ENCODE results near the gene ST7. TPM values are rescaled to one million over a fixed set of nuclear protein-coding genes. Genes with fewer than 3 reads are reported as not detected.

ST7 gene
- total and polyA plus RNA-seq, 7 donors = 5.3 to 37.7 (median 19.0) TPM

DNA sequence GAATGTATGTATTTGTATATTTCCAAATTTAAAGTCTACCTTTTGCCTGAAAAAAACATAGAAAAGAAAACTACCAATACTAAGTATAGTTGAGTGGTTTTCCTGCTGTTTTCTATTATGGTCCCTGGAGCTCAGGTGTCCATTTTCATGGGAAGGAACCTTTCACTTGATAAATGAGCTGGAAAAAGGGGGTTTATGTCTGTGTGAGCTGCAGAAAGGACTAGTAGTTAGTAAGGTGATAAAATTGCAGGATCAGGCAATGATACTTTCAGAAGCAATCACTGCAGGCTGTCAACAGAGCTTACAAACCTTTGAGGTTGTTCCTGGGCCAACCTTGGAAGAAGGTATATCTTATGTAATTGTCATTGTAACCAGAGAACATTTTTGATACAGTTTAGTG lies 48.0 kb downstream of the ST7 start:
- Histone ChIP-seq H3K27ac (no peak overlapping the region), H3K36me3 (no peaks in the 10 kb centered on the region), H3K4me1 (peaks cover 0 to 23% (median 9%) of the 10 kb centered on the region in 4 donors), H3K4me3 (no peak overlapping the region), H3K9me3 (peaks cover 0 to 1% (median 0%) of the 10 kb centered on the region in 4 donors), H3K27me3 (no peaks in the 10 kb centered on the region)
- TF ChIP-seq POLR2AphosphoS5 (IDR thresholded peaks at IDR 0.05) (no peak), POLR2A (IDR thresholded peaks at IDR 0.05) (no peak)
- TF ChIP-seq, protein P1, sequence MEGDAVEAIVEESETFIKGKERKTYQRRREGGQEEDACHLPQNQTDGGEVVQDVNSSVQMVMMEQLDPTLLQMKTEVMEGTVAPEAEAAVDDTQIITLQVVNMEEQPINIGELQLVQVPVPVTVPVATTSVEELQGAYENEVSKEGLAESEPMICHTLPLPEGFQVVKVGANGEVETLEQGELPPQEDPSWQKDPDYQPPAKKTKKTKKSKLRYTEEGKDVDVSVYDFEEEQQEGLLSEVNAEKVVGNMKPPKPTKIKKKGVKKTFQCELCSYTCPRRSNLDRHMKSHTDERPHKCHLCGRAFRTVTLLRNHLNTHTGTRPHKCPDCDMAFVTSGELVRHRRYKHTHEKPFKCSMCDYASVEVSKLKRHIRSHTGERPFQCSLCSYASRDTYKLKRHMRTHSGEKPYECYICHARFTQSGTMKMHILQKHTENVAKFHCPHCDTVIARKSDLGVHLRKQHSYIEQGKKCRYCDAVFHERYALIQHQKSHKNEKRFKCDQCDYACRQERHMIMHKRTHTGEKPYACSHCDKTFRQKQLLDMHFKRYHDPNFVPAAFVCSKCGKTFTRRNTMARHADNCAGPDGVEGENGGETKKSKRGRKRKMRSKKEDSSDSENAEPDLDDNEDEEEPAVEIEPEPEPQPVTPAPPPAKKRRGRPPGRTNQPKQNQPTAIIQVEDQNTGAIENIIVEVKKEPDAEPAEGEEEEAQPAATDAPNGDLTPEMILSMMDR (IDR thresholded peaks at IDR 0.05) = no peak
- intact Hi-C loops (cut with DNase I) = no loop called here
- no peak for DNase-seq

- no peaks in the 10 kb centered on the region for H3K36me3 ChIP-seq
- no peak for DNase-seq
- TF ChIP-seq POLR2AphosphoS5 (IDR thresholded peaks at IDR 0.05) (no peak), EP300 (IDR thresholded peaks at IDR 0.05) (no peak), POLR2A (IDR thresholded peaks at IDR 0.05) (no peak)
- TF ChIP-seq, protein P1 (IDR thresholded peaks at IDR 0.05) = no peak
- peaks cover 0 to 39% (median 21%) of the 10 kb centered on the region in 4 donors for H3K4me1 ChIP-seq
- intact Hi-C loops (cut with DNase I) = no loop called here
- no peak overlapping the region for H3K27ac ChIP-seq
- WGBS, 2 donors = 87 to 94% methylated on average over 1 of the region's 1 CpG
- no peak overlapping the region for H3K4me3 ChIP-seq
- H3K27me3 ChIP-seq = no peaks in the 10 kb centered on the region
- H3K9me3 ChIP-seq = no peaks in the 10 kb centered on the region
Observed at GRCh38 chr7:117004899-117005298, 51.6 kb downstream of the ST7 start.

GRCh38 chr7:117005449-117005848 lies 52.1 kb downstream of the ST7 start:
- 90 to 93% methylated on average over 2 of the region's 2 CpGs for WGBS, 2 donors
- H3K4me1 ChIP-seq = peaks cover 0 to 45% (median 26%) of the 10 kb centered on the region in 4 donors
- no peak overlapping the region for H3K4me3 ChIP-seq

GRCh38 chr7:117006907-117007684 lies 53.8 kb downstream of the ST7 start:
- intact Hi-C loops (cut with DNase I) = no loop called here
- no peaks in the 10 kb centered on the region for H3K36me3 ChIP-seq
- no peak for DNase-seq
- H3K27ac ChIP-seq = peak overlapping the region in 1 of 4 donors; percentile 16
- no peaks in the 10 kb centered on the region for H3K27me3 ChIP-seq
- H3K4me1 ChIP-seq = peaks cover 0 to 58% (median 31%) of the 10 kb centered on the region in 4 donors
- H3K9me3 ChIP-seq = no peaks in the 10 kb centered on the region
- TF ChIP-seq POLR2A (IDR thresholded peaks at IDR 0.05) (no peak), EP300 (IDR thresholded peaks at IDR 0.05) (no peak), POLR2AphosphoS5 (IDR thresholded peaks at IDR 0.05) (no peak)
- TF ChIP-seq, protein P1 (IDR thresholded peaks at IDR 0.05) = no peak
- no peak overlapping the region for H3K4me3 ChIP-seq
- WGBS, 2 donors = 80 to 94% methylated on average over 5 of the region's 5 CpGs

More at GRCh38 chr7:117005449-117005848, 52.1 kb downstream of the ST7 start:
- Histone ChIP-seq H3K36me3 (no peaks in the 10 kb centered on the region), H3K9me3 (no peaks in the 10 kb centered on the region), H3K27ac (no peak overlapping the region), H3K27me3 (no peaks in the 10 kb centered on the region)
- intact Hi-C loops (cut with DNase I) = no loop called here
- DNase-seq = no peak
- TF ChIP-seq, protein P1 (IDR thresholded peaks at IDR 0.05) = no peak
- TF ChIP-seq POLR2AphosphoS5 (IDR thresholded peaks at IDR 0.05) (no peak), EP300 (IDR thresholded peaks at IDR 0.05) (no peak), POLR2A (IDR thresholded peaks at IDR 0.05) (no peak)

All from sigmoid colon (tissue), 7 donors.